Upper lobe of left lung (tissue), 6 donors: ENCODE measurements around the gene MYO18B. TPM values are rescaled to one million over a fixed set of nuclear protein-coding genes. Genes with fewer than 3 reads are reported as not detected.

Source experiments
- ATAC-seq, 2 donors: fragments of 200-7000 bp; cut with Tn5 transposase; one replicate each; pipeline ENCODE4 v1.9.1; 2022; ENCODE audit warnings: mild to moderate bottlenecking in 2 of 2, moderate library complexity in 2 of 2; ENCODE audit not compliant: low FRiP score in 2 of 2
- DNase-seq, 2 donors: peaks; one replicate each; pipeline ENCODE4 v3.0.0-alpha.2; 2019 to 2020
- H3K27ac ChIP-seq, 4 donors: fragments of 200-600 bp; sonication (generic); one replicate each; pipeline ENCODE4 v1.5.1; 2016 to 2019
- H3K27me3 ChIP-seq, 4 donors: fragments of 200-600 bp; sonication (generic); one replicate each; pipeline ENCODE4 v1.5.1; 2017 to 2019
- H3K36me3 ChIP-seq, 4 donors: fragments of 200-600 bp; sonication (generic); one replicate each; pipeline ENCODE4 v1.5.1; 2016 to 2019
- H3K4me1 ChIP-seq, 4 donors: fragments of 200-600 bp; sonication (generic); one replicate each; pipeline ENCODE4 v1.5.1; 2018 to 2019
- H3K4me3 ChIP-seq, 4 donors: fragments of 200-600 bp; sonication (generic); one replicate each; pipeline ENCODE4 v1.5.1; 2017 to 2019; ENCODE audit warnings: mild to moderate bottlenecking in 2 of 4, moderate library complexity in 1 of 4
- H3K9me3 ChIP-seq, 4 donors: fragments of 200-600 bp; sonication (generic); one replicate each; pipeline ENCODE4 v1.5.1; 2018 to 2019
- EP300 ChIP-seq, 4 donors: sonication (generic); formaldehyde crosslinking; IDR thresholded peaks; one replicate each; pipeline ENCODE4 v1.5.1; 2017; ENCODE audit warnings: antibody characterized with exemption in 4 of 4, control low read depth in 2 of 4
- POLR2A ChIP-seq, 4 donors: fragments of 450-650 bp; IDR thresholded peaks; one replicate each; pipeline ENCODE4 v1.5.1; 2016 to 2017; ENCODE audit warnings: antibody characterized with exemption in 4 of 4, mild to moderate bottlenecking in 2 of 4
- POLR2AphosphoS5 ChIP-seq, 2 donors: sonication (generic); formaldehyde crosslinking; IDR thresholded peaks; one replicate each; pipeline ENCODE4 v1.5.1; 2017; ENCODE audit warnings: antibody characterized with exemption in 2 of 2
- WGBS, 2 donors: methylation state at CpG; one replicate each; pipeline ENCODE4 v1.1.5; 2017 to 2018; 5-methylcytosine and 5-hydroxymethylcytosine counted together
- total RNA-seq, 6 donors: library from RNA; depleted of rRNA in 4 of 6; stranded (reverse); fragments of >200 nt in 4 of 6; gene quantifications; one replicate each; pipeline versions ENCODE4 v1.1.0 to v1.2.1, GENCODE V29; 2016 to 2021
- TF ChIP-seq, protein P1 (sequence below), 6 experiments: fragments of 450-650 bp in 4 of 6; fragments of 200-600 bp in 2 of 6; sonication (generic) in 2 of 6; IDR thresholded peaks; one replicate each; pipeline ENCODE4 v1.5.1; 2016 to 2019; ENCODE audit warnings: antibody characterized with exemption in 6 of 6
- donor health status: DM: no; HTN: no; CAD: no; lungs with moderate emphysema.
- donor health status: DM: no; HTN: yes; CAD: no; lungs with severe emphysema.

The MYO18B gene
- total RNA-seq, 6 donors from 2014 or later, result 0.09 to 1.3 (median 0.17) TPM; not detected in 3

DNA sequence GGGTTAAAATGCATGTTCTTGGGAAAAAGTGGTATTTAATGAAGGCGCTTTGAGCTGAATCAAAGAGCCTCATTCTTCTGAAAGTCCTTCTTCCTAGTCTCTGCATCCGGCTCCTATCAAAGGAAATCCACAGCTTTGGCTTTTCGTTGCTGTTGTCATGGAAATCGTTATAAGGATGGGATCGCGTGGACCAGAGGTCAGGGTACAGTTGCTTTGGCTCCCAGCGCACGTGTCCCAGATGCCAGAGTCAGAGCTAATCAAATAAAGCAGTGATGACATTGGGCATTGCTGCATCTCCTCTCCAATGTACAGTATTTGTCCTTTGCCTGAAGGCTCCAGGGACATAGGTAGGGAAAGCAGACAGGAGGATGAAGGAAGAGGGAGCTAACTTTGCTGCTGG, 181.9 kb downstream of the MYO18B start:
- WGBS, 2 donors, result 55 to 65% methylated on average over 8 of the region's 8 CpGs
- Histone ChIP-seq H3K4me3 (no peak overlapping the region), H3K27me3 (peaks cover 0 to 3% (median 0%) of the 10 kb centered on the region in 4 donors), H3K9me3 (no peaks in the 10 kb centered on the region), H3K27ac (no peak overlapping the region), H3K36me3 (no peaks in the 10 kb centered on the region), H3K4me1 (no peaks in the 10 kb centered on the region)
- DNase-seq (no peak), ATAC-seq (no peak)
- TF ChIP-seq, protein P1, sequence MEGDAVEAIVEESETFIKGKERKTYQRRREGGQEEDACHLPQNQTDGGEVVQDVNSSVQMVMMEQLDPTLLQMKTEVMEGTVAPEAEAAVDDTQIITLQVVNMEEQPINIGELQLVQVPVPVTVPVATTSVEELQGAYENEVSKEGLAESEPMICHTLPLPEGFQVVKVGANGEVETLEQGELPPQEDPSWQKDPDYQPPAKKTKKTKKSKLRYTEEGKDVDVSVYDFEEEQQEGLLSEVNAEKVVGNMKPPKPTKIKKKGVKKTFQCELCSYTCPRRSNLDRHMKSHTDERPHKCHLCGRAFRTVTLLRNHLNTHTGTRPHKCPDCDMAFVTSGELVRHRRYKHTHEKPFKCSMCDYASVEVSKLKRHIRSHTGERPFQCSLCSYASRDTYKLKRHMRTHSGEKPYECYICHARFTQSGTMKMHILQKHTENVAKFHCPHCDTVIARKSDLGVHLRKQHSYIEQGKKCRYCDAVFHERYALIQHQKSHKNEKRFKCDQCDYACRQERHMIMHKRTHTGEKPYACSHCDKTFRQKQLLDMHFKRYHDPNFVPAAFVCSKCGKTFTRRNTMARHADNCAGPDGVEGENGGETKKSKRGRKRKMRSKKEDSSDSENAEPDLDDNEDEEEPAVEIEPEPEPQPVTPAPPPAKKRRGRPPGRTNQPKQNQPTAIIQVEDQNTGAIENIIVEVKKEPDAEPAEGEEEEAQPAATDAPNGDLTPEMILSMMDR (IDR thresholded peaks at IDR 0.05), result no peak
- TF ChIP-seq POLR2AphosphoS5 (IDR thresholded peaks at IDR 0.05), result no peak
- no peak for TF ChIP-seq EP300 (IDR thresholded peaks at IDR 0.05)

DNA sequence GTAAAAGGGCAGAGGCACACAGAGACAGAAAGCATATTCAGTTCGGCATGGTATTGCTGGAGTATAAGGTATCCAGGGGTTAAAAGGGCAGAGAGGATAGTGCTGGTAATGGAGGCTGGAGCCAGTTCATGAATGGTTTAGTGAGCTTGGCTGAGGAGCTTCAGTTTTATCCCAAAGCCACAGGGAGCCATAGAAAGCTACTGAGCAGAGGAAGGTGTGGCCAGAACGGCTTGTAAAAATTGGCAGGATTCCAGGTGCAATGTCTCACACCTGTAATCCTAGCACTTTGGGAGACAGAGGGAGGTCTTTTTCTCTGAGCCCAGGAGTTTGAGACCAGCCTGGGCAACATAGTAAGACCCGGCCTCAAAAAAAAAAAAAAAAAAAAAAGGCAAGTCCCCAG, 186.1 kb downstream of the MYO18B start:
- H3K27me3 ChIP-seq, result peaks cover 0 to 3% (median 0%) of the 10 kb centered on the region in 4 donors
- no peak overlapping the region for H3K4me3 ChIP-seq
- no peaks in the 10 kb centered on the region for H3K9me3 ChIP-seq
- ATAC-seq (no peak), DNase-seq (no peak)
- no peaks in the 10 kb centered on the region for H3K4me1 ChIP-seq
- no peaks in the 10 kb centered on the region for H3K36me3 ChIP-seq
- 62 to 73% methylated on average over 3 of the region's 3 CpGs for WGBS, 2 donors
- TF ChIP-seq POLR2A (IDR thresholded peaks at IDR 0.05), result no peak
- H3K27ac ChIP-seq, result no peak overlapping the region

DNA sequence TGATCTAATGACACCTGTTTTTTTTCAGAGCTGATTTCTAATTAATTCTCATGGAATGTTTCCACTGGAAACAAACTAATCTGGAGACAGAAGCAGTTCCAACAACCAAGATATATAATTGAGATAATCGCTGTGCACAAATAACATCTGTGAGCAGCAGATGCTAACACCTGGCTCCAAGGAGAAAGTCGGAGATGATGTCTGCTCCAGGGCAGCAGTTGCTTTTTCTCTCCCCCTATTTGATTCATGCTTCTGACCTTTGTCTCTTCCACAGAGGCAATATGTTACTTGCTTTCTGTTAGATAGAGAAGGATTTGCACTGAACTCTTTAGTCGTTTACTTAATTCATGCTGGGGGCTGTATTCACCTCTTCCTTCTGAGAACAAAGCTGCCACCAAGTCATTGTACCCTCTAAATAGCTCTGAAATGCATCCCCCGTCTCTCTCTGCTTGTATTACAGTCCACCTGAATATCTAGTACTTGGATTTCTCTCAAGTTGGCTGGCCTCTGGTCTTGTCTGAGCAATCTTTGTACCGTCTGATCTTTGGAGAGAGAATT, 187.4 kb downstream of the MYO18B start:
- Histone ChIP-seq H3K4me1 (no peaks in the 10 kb centered on the region), H3K27ac (no peak overlapping the region), H3K4me3 (no peak overlapping the region), H3K9me3 (no peaks in the 10 kb centered on the region), H3K27me3 (no peaks in the 10 kb centered on the region), H3K36me3 (no peaks in the 10 kb centered on the region)
- ATAC-seq, result no peak
- TF ChIP-seq POLR2AphosphoS5 (IDR thresholded peaks at IDR 0.05) (no peak), EP300 (IDR thresholded peaks at IDR 0.05) (no peak), POLR2A (IDR thresholded peaks at IDR 0.05) (no peak)
- TF ChIP-seq, protein P1 (IDR thresholded peaks at IDR 0.05), result no peak
- DNase-seq, result no peak
- 55 to 68% methylated on average over 5 of the region's 5 CpGs for WGBS, 2 donors

DNA sequence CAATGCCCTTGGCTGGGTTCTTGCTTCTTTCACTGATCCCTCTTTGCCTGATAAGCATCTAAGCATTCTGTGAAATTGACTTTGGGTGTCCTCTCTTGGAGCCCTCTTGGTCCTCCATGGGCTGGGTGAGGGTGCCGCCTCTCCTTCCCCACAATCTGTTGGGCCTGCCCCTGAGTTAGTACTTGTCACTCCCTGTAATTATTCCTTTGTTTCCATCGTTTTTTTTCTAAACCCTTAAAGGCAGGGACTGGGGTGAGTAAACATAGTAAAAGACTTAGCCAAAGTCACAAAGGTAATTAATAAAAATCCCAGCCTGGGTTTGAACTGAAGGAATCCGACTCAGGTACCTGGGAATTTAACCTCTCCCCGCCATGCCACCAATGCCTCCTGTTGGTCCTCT, 188.1 kb downstream of the MYO18B start:
- WGBS, 2 donors, result 60 to 78% methylated on average over 4 of the region's 4 CpGs
- Histone ChIP-seq H3K27ac (no peak overlapping the region), H3K27me3 (no peaks in the 10 kb centered on the region), H3K36me3 (no peaks in the 10 kb centered on the region), H3K4me1 (no peaks in the 10 kb centered on the region), H3K4me3 (no peak overlapping the region), H3K9me3 (no peaks in the 10 kb centered on the region)
- TF ChIP-seq EP300 (IDR thresholded peaks at IDR 0.05) (no peak), POLR2AphosphoS5 (IDR thresholded peaks at IDR 0.05) (no peak), POLR2A (IDR thresholded peaks at IDR 0.05) (no peak)
- TF ChIP-seq, protein P1 (IDR thresholded peaks at IDR 0.05), result no peak
- DNase-seq (no peak), ATAC-seq (no peak)

DNA sequence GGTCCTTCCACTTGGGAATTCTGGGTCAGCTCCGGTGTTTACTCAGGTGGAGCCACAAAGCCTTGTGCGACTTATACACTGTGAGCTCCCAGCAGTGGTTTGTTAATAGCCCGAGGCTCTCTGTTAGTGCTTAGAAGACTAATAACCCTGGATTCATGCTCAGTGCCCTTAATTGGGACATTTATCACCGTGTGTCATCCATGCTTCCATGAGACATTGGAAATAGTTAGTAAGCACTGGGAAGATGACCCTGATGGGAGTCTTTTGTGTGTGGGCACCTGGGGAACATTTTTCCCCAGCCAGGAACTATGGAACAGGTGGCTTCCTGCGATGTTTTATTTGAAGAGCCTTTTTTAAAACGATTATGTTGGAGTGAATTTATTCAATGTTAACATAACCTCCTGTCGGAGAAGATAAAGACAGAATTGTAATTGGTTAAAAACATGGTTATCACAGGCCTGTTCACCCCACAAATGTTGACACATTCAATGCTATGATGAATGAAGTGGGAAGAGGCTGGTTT, 188.9 kb downstream of the MYO18B start:
- TF ChIP-seq POLR2AphosphoS5 (IDR thresholded peaks at IDR 0.05), result no peak
- TF ChIP-seq POLR2A (IDR thresholded peaks at IDR 0.05), result no peak
- TF ChIP-seq, protein P1 (IDR thresholded peaks at IDR 0.05), result no peak
- no peak for TF ChIP-seq EP300 (IDR thresholded peaks at IDR 0.05)
- DNase-seq (no peak), ATAC-seq (no peak)
- Histone ChIP-seq H3K9me3 (no peaks in the 10 kb centered on the region), H3K4me3 (no peak overlapping the region), H3K27ac (no peak overlapping the region), H3K36me3 (no peaks in the 10 kb centered on the region), H3K4me1 (no peaks in the 10 kb centered on the region), H3K27me3 (no peaks in the 10 kb centered on the region)
- WGBS, 2 donors, result 61 to 64% methylated on average over 7 of the region's 7 CpGs
